GM23248 (cell line): ENCODE results near the gene CROCC2. TPM values are rescaled to one million over a fixed set of nuclear protein-coding genes. Genes with fewer than 3 reads are reported as not detected.

Source experiments
- DNase-seq: peaks from one replicate; pipeline ENCODE4 v3.0.0-alpha.2; 2015
- H2AFZ ChIP-seq: fragments of 200-600 bp; sonication (generic); 2 replicates; pipeline ENCODE4 v1.6.1; 2016; ENCODE audit warnings: antibody characterized with exemption
- H3F3A ChIP-seq: fragments of 200-600 bp; sonication (generic); 2 replicates; pipeline ENCODE4 v1.6.1; 2016; ENCODE audit warnings: mild to moderate bottlenecking, antibody characterized with exemption, mixed run types; ENCODE audit not compliant: insufficient read depth
- H3K27ac ChIP-seq: fragments of 200-600 bp; sonication (generic); 2 replicates; pipeline ENCODE4 v1.5.1; 2016; ENCODE audit warnings: mild to moderate bottlenecking
- H3K27me3 ChIP-seq: fragments of 200-600 bp; sonication (generic); replicated peaks from 2 replicates; pipeline ENCODE4 v1.6.1; 2016; ENCODE audit warnings: mild to moderate bottlenecking; ENCODE audit not compliant: insufficient read depth
- H3K36me3 ChIP-seq: fragments of 200-600 bp; sonication (generic); 2 replicates; pipeline ENCODE4 v1.6.1; 2016; ENCODE audit warnings: low read depth, mild to moderate bottlenecking
- H3K4me1 ChIP-seq: fragments of 200-600 bp; sonication (generic); 2 replicates; pipeline ENCODE4 v1.6.1; 2016; ENCODE audit warnings: mild to moderate bottlenecking; ENCODE audit not compliant: insufficient read depth
- H3K4me2 ChIP-seq: fragments of 200-600 bp; sonication (generic); one replicate; pipeline ENCODE4 v1.6.1; 2016; ENCODE audit warnings: mild to moderate bottlenecking; ENCODE audit not compliant: unreplicated experiment
- H3K4me3 ChIP-seq: fragments of 200-600 bp; sonication (generic); 2 replicates; pipeline ENCODE4 v1.5.1; 2016; ENCODE audit warnings: mild to moderate bottlenecking
- H3K79me2 ChIP-seq: fragments of 200-600 bp; sonication (generic); 2 replicates; pipeline ENCODE4 v1.6.1; 2016; ENCODE audit warnings: mild to moderate bottlenecking; ENCODE audit not compliant: insufficient read depth
- H3K9ac ChIP-seq: fragments of 200-600 bp; sonication (generic); 2 replicates; pipeline ENCODE4 v1.6.1; 2016; ENCODE audit warnings: mild to moderate bottlenecking
- H3K9me2 ChIP-seq: fragments of 200-600 bp; sonication (generic); 2 replicates; pipeline ENCODE4 v1.6.1; 2016; ENCODE audit warnings: mixed run types, mild to moderate bottlenecking, moderate library complexity; ENCODE audit not compliant: insufficient read depth
- H3K9me3 ChIP-seq: fragments of 200-600 bp; sonication (generic); one replicate; pipeline ENCODE4 v1.6.1; 2017; ENCODE audit warnings: low read depth
- H4K20me1 ChIP-seq: fragments of 200-600 bp; sonication (generic); 2 replicates; pipeline ENCODE4 v1.6.0; 2016; ENCODE audit not compliant: insufficient read depth
- EZH2 ChIP-seq: fragments of 200-600 bp; sonication (generic); IDR thresholded peaks from 2 replicates; pipeline ENCODE4 v1.6.1; 2018; ENCODE audit warnings: antibody characterized with exemption, mild to moderate bottlenecking; ENCODE audit not compliant: insufficient read depth, poor library complexity, severe bottlenecking
- EZH2phosphoT487 ChIP-seq: fragments of 200-600 bp; sonication (generic); IDR thresholded peaks from 2 replicates; pipeline ENCODE4 v1.6.1; 2018; ENCODE audit warnings: antibody characterized with exemption, moderate library complexity, mild to moderate bottlenecking, low read depth; ENCODE audit not compliant: insufficient read depth
- WGBS, 2 experiments: methylation state at CpG; one replicate each; pipeline ENCODE4 v1.1.6; 2015 to 2017; ENCODE audit warnings: low lambda C conversion rate in 2 of 2, low coverage in 1 of 2; ENCODE audit errors: missing lambda C conversion rate in 2 of 2; 5-methylcytosine and 5-hydroxymethylcytosine counted together
- in situ Hi-C: fragments of 300-500 bp; cut with MboI; formaldehyde crosslinking; loops from 2 replicates; pipeline ENCODE4 v1.15.0; 2020
- polyA plus RNA-seq: library from polyadenylated mRNA; unstranded; fragments of >200 nt; fragmentation: Nextera tagmentation; extraction: Ambion mirVana; gene quantifications from 2 replicates; pipeline ENCODE4 v1.2.1, GENCODE V29; 2016
- total RNA-seq: library from RNA; depleted of rRNA; stranded (reverse); fragments of >200 nt; shearing (Covaris generic); gene quantifications from 2 replicates; pipeline ENCODE4 v1.2.3, GENCODE V29; 2014; rRNA removed

CROCC2 gene
- total RNA-seq (under 0.01 and 2.4 TPM in 2 replicates), polyA plus RNA-seq (not detected in 2 replicates)

DNA sequence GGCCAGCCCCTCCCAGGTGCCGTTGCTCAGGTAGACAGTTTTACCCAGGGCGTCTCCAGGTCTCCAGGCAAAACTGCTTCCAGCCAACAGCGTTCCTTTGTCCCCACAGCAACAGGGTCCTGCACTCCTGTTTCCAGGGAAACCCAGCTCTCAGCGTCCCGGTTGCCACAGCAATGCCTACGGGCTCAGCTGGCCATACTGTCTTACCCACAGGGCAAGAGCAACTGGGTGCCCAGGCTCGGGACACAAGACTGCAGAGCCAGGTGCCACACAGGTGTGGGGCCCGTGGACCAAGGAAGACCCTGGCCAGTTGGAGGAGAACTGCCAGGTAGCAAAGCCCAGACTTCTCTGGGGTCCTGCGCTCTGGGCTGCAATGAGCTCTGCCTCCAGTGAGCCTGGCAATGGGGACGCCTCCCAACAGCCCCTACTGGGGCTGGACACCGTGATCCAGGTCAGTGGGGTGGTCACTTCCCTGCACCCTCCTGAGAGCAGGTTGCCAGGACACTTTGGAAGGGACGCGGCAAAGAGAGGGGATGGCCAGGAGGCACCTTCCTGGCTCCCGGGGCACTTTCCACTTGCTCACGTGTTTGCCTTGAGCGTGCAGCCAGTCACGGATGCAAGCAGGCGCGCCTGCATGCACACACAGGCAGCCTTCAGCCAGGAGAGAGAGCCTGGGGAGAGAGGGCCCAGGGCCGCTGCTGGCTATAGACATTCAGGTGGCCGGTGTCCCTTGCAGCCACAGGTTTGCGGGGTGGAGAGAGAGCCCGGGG is at the start of gene CROCC2:
TSS of gene CROCC2 (plus strand) at position 196 of the 770 bp plus-strand sequence. CDS start at position 374, 178 bp downstream.
- Histone ChIP-seq H3K79me2 (no peaks in the 10 kb centered on the region), H3K9me3 (no peaks in the 10 kb centered on the region), H3K27ac (no peak within 1 kb of the TSS), H3K9ac (no peak within 1 kb of the TSS), H3K4me3 (no peak within 1 kb of the TSS), H3K36me3 (no peaks in the 10 kb centered on the region), H3K27me3 (no peaks in the 10 kb centered on the region), H4K20me1 (no peaks in the 10 kb centered on the region), H3K9me2 (no peaks in the 10 kb centered on the region), H3K4me1 (peaks cover 2% of the 10 kb centered on the region; the same call in 1 of the 2 replicates), H3K4me2 (no peak within 1 kb of the TSS), H3F3A (peaks cover 7% of the 10 kb centered on the region; the same call in 1 of the 2 replicates), H2AFZ (no peak within 1 kb of the TSS)
- WGBS, 2 experiments: 38 to 40% methylated on average over 21 to 22 of the region's 23 CpGs
- no peak for DNase-seq
- TF ChIP-seq EZH2: no peak
- no peak for TF ChIP-seq EZH2phosphoT487
- in situ Hi-C loops: no loop called here

DNA sequence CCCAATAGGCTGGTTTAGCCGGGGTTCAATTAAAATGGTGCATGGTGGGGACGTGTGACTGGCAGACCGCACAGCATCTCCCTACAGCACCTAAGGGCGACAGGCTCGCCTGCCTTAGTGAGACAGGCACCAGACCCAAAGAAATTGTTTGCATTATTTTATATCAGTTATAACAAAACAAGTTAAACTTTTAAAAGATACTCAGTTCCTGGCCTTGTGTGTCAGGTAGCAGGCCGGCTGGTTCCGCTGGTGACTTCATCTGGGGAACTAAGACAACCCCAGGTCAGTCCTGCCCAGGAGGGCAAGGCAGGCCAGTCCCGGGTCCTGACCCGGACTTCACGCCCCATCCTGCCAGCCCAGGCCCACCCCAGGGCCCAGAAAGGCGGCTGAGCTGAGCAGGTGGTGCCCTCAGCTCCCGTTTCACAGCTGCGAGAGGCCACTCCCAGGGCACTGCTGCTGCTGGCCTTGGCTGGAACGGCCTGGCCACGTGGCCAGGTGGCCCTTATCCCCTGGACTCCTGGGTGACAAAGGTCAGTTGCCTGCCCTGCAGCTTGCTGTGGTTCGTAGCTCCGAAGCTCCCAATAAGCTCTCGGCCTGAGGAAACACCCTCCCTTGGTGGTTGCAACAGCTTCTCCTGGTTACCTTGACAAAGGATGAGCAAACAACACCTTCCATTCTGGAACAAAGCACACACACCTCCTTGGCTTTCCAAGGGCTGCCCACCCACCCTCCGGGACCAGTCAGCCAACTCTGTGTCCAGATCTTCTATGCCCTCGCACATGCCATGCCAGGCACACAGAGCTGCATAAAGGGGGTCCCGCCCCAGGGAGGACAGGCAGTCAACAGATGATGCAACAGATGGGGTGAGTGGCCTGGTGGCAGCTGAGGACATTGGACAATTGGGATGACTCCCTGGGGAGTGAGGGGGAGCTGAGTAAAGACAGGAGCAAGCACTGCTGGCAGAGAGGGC is 48.8 kb upstream of the CROCC2 start:
- in situ Hi-C loops: no loop called here
- no peaks in the 10 kb centered on the region for H3K4me1 ChIP-seq
- no peaks in the 10 kb centered on the region for H3K9me2 ChIP-seq
- no peaks in the 10 kb centered on the region for H3K9me3 ChIP-seq
- H3K27me3 ChIP-seq: no peaks in the 10 kb centered on the region; the same call in 1 of the 2 replicates
- 77 to 79% methylated on average over 21 of the region's 21 CpGs for WGBS, 2 experiments
- TF ChIP-seq EZH2phosphoT487: no peak
- no peak for TF ChIP-seq EZH2
- H3K36me3 ChIP-seq: no peaks in the 10 kb centered on the region
- H3F3A ChIP-seq: no peaks in the 10 kb centered on the region
- no peaks in the 10 kb centered on the region for H3K79me2 ChIP-seq
- no peak overlapping the region for H3K4me2 ChIP-seq
- no peak for DNase-seq
- H3K9ac ChIP-seq: no peak overlapping the region
- H3K27ac ChIP-seq: no peak overlapping the region
- H3K4me3 ChIP-seq: no peak overlapping the region
- no peak overlapping the region for H2AFZ ChIP-seq
- no peaks in the 10 kb centered on the region for H4K20me1 ChIP-seq

DNA sequence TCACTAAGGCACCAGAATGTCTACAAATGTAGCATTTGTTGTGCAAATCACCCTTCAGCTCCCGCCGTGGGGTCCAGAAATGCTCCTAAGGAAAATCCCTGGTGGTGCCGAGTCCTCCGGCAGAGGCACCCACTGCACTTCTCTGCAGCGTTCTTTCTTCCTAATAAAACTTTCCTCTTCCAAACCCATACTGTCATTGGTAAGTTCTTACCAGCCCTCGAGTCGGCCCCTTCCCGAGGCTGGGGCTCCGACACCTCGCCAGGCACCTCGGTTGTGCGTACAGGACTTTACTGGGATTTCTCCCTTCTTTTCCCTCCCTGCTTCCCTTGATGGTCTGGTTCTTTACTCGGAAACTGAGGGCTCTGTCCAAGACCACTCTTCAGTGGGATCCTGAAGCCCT is 47.8 kb upstream of the CROCC2 start:
- Histone ChIP-seq H3K9me2 (no peaks in the 10 kb centered on the region), H3K4me1 (no peaks in the 10 kb centered on the region), H3K36me3 (no peaks in the 10 kb centered on the region), H3K9ac (no peak overlapping the region), H3K4me3 (no peak overlapping the region), H3K9me3 (no peaks in the 10 kb centered on the region), H3K27me3 (no peaks in the 10 kb centered on the region; the same call in 1 of the 2 replicates), H3K79me2 (no peaks in the 10 kb centered on the region), H3F3A (no peaks in the 10 kb centered on the region), H3K4me2 (no peak overlapping the region), H3K27ac (no peak overlapping the region), H4K20me1 (no peaks in the 10 kb centered on the region), H2AFZ (no peak overlapping the region)
- DNase-seq: no peak
- in situ Hi-C loops: no loop called here
- 88 to 89% methylated on average over 13 of the region's 13 CpGs for WGBS, 2 experiments
- TF ChIP-seq EZH2phosphoT487 (no peak), EZH2 (no peak)

DNA sequence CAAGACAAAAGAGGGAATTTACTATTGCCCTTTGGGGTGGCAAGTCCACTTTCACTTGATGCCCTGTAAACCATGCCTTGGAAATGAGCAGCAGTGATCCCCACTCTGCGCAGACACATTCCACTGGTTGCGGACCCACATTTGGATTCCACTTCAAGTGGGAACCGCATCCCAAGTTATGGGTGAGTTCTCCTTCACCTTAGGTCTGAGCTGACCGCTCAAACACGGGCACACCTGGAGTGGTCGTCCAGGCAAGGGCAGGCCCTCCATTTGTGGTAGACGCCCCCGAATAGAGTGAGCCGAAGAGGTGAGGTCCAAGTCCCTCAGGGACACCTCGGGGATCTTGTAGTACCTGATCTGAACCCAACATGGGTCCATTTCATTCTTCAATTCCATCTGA is 47.3 kb upstream of the CROCC2 start:
- Histone ChIP-seq H3K79me2 (no peaks in the 10 kb centered on the region), H3K27me3 (no peaks in the 10 kb centered on the region; the same call in 1 of the 2 replicates), H3K9me3 (no peaks in the 10 kb centered on the region), H3K9me2 (no peaks in the 10 kb centered on the region), H3K4me3 (no peak overlapping the region), H3K27ac (no peak overlapping the region), H3F3A (no peaks in the 10 kb centered on the region), H3K4me2 (no peak overlapping the region), H4K20me1 (no peaks in the 10 kb centered on the region), H3K9ac (no peak overlapping the region), H3K36me3 (no peaks in the 10 kb centered on the region), H2AFZ (no peak overlapping the region), H3K4me1 (no peaks in the 10 kb centered on the region)
- in situ Hi-C loops: no loop called here
- WGBS, 2 experiments: 73 to 76% methylated on average over 9 to 10 of the region's 10 CpGs
- DNase-seq: no peak
- no peak for TF ChIP-seq EZH2
- no peak for TF ChIP-seq EZH2phosphoT487
